Lung (tissue), 13 donors: Measurements from ENCODE around the gene IL1RAPL1. TPM values are rescaled to one million over a fixed set of nuclear protein-coding genes. Genes with fewer than 3 reads are reported as not detected.

Experiments used
- ATAC-seq: fragments of 200-7000 bp; cut with Tn5 transposase; one replicate; pipeline ENCODE4 v1.9.1; 2020; ENCODE audit warnings: moderate number of reproducible peaks; ENCODE audit not compliant: insufficient read depth, low FRiP score
- DNase-seq, 3 donors: peaks; one replicate each; pipeline ENCODE4 v3.0.0-alpha.2; 2013 to 2017
- H3K27ac ChIP-seq, 2 donors: one replicate each; pipeline ENCODE4 v1.5.1; 2013; ENCODE audit warnings: mild to moderate bottlenecking in 2 of 2, moderate library complexity in 2 of 2, control low read depth in 1 of 2, inconsistent platforms in 1 of 2, low read depth in 1 of 2, low read length in 1 of 2
- H3K27me3 ChIP-seq, 3 donors: one replicate each; pipeline ENCODE4 v1.5.1; 2013; ENCODE audit warnings: low read length in 2 of 3; ENCODE audit not compliant: control insufficient read depth in 3 of 3, insufficient read depth in 3 of 3
- H3K36me3 ChIP-seq, 4 donors: one replicate each; pipeline ENCODE4 v1.5.1; 2013; ENCODE audit warnings: low read length in 4 of 4, mild to moderate bottlenecking in 1 of 4, moderate library complexity in 1 of 4; ENCODE audit not compliant: control insufficient read depth in 4 of 4, insufficient read depth in 4 of 4
- H3K4me1 ChIP-seq, 5 donors: one replicate each; pipeline ENCODE4 v1.5.1; 2013; ENCODE audit warnings: low read length in 5 of 5, mild to moderate bottlenecking in 2 of 5, moderate library complexity in 1 of 5; ENCODE audit not compliant: control insufficient read depth in 5 of 5, insufficient read depth in 5 of 5
- H3K4me3 ChIP-seq: one replicate; pipeline ENCODE4 v1.5.1; 2013; ENCODE audit warnings: mild to moderate bottlenecking, control low read depth, moderate library complexity
- H3K9ac ChIP-seq, 2 donors: one replicate each; pipeline ENCODE4 v1.5.1; 2013; ENCODE audit warnings: low read length in 2 of 2, control low read depth in 1 of 2; ENCODE audit not compliant: insufficient read depth in 1 of 2
- H3K9me3 ChIP-seq, 4 donors: one replicate each; pipeline ENCODE4 v1.5.1; 2013; ENCODE audit warnings: low read length in 3 of 4, mild to moderate bottlenecking in 1 of 4, moderate library complexity in 1 of 4; ENCODE audit not compliant: control insufficient read depth in 4 of 4, insufficient read depth in 3 of 4
- WGBS, 2 donors: extraction: QIAGEN DNeasy Blood & Tissue Kit; methylation state at CpG; one replicate each; pipeline ENCODE4 v1.1.7; 2013; 5-methylcytosine and 5-hydroxymethylcytosine counted together
- polyA plus RNA-seq, 2 donors: library from polyadenylated mRNA; stranded (reverse); fragments of 200-250 nt; gene quantifications; one replicate each; pipeline ENCODE4 v1.2.1, GENCODE V29; 2013
- small RNA-seq: library from RNA; depleted of rRNA; stranded (forward); fragments of <200 nt; gene quantifications from one replicate; pipeline ENCODE3, GENCODE V24; 2014; ENCODE audit warnings: low replicate concordance
- total RNA-seq, 2 donors: library from RNA; depleted of rRNA in 1 of 2; stranded (reverse); fragments of >200 nt in 1 of 2; gene quantifications; one replicate each; pipeline ENCODE4 v1.2.1, GENCODE V29; 2014 to 2021
- TF ChIP-seq, protein P1 (sequence below): IDR thresholded peaks from 2 replicates; pipeline ENCODE4 v1.5.1; 2012; ENCODE audit warnings: mild to moderate bottlenecking; ENCODE audit errors: control extremely low read depth, extremely low read depth
- donor health status: control.
- donor health status: control.
- donor health status: Bipolar disorder and iron deficiency.
- donor health status: healthy.
- donor health status: DM: yes; HTN: yes; CAD: no.

IL1RAPL1 gene
- total and polyA plus RNA-seq, 4 donors, result 2.2 TPM; not detected in 3

DNA sequence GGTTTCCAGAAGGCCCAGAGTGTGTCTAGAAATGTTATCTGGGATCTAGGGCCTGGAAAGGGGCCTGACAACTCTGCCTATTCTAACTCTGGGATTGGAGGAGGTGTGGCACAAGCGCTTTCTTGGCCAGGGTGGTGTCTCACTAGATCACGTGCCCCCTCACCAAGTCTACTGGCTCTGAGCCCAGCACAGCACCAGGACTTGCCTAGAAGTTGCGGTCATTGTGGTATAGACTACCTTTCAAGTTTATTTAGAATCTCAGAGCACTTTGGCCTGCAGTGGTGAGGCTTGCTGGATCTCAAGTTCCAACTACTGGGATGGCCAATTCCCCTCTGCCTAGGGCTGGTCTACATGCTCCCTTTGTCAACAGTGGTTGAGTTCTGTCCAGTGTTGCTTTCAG is 1404.8 kb downstream of the IL1RAPL1 start:
- H3K9ac ChIP-seq, result no peak overlapping the region
- H3K27ac ChIP-seq, result no peak overlapping the region
- no peak for DNase-seq
- 81 to 93% methylated on average over 3 of the region's 3 CpGs for WGBS, 2 donors
- no peaks in the 10 kb centered on the region for H3K27me3 ChIP-seq
- H3K4me1 ChIP-seq, result no peaks in the 10 kb centered on the region
- TF ChIP-seq, protein P1, sequence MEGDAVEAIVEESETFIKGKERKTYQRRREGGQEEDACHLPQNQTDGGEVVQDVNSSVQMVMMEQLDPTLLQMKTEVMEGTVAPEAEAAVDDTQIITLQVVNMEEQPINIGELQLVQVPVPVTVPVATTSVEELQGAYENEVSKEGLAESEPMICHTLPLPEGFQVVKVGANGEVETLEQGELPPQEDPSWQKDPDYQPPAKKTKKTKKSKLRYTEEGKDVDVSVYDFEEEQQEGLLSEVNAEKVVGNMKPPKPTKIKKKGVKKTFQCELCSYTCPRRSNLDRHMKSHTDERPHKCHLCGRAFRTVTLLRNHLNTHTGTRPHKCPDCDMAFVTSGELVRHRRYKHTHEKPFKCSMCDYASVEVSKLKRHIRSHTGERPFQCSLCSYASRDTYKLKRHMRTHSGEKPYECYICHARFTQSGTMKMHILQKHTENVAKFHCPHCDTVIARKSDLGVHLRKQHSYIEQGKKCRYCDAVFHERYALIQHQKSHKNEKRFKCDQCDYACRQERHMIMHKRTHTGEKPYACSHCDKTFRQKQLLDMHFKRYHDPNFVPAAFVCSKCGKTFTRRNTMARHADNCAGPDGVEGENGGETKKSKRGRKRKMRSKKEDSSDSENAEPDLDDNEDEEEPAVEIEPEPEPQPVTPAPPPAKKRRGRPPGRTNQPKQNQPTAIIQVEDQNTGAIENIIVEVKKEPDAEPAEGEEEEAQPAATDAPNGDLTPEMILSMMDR, result no peak
- peaks cover 0 to 11% (median 0%) of the 10 kb centered on the region in 4 donors for H3K9me3 ChIP-seq
- ATAC-seq, result no peak
- no peaks in the 10 kb centered on the region for H3K36me3 ChIP-seq
- H3K4me3 ChIP-seq, result no peak overlapping the region

DNA sequence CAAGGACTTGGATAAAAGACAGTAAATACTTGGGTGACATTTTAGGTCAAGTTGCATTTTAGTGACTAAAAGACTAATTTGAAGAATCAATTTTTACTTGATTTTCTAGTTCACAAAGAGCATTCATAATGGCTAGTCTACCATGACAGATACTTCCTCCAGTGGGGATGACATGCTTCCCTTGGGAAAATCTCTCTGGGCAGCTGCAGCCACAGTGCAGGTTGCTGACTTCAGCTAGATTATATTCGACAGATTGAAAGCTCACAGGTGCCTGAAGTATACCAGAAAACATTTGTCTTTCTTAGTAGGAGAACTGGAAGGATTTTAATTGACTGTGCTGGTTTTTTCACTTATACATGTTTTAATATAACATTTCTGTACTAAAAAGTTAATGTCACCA is 1418.6 kb downstream of the IL1RAPL1 start:
- Histone ChIP-seq H3K4me3 (no peak overlapping the region), H3K9me3 (no peaks in the 10 kb centered on the region), H3K4me1 (no peaks in the 10 kb centered on the region), H3K27ac (no peak overlapping the region), H3K9ac (no peak overlapping the region), H3K27me3 (peaks cover 0 to 4% (median 0%) of the 10 kb centered on the region in 3 donors), H3K36me3 (no peaks in the 10 kb centered on the region)
- TF ChIP-seq, protein P1, result no peak
- DNase-seq (no peak), ATAC-seq (no peak)
- WGBS, 2 donors, result 61 to 69% methylated on average over 1 of the region's 1 CpG

Small RNAs within 50 kb of the gene (small RNA-seq; reads per million reads assigned to genes)
- not detected for gene MIR4666B
- gene RF00284, result 0.10 reads per million
- 0.56 reads per million, percentile 65 among the genes with 10 or more reads in this experiment for gene RNA5SP500
